SK-N-SH (cell line): ENCODE measurements around the gene TRPM3. TPM values are rescaled to one million over a fixed set of nuclear protein-coding genes. Genes with fewer than 3 reads are reported as not detected.
"Not testable (repeated sequence)": the region's sequence is repeated elsewhere in the genome, so short reads cannot be mapped to it uniquely, and the experiment has no call there.

Experiments used
- CTCF ChIA-PET: fragments of 300-600, 350-600 bp; formaldehyde crosslinking; extraction: SDS; loops from one replicate; lab custom pipeline; 2021; lab: Yijun Ruan, JAX
- POLR2A ChIA-PET: fragments of 350-600 bp; sonication (Branson Sonifier 250); formaldehyde crosslinking; extraction: SDS; loops from one replicate; lab custom pipeline; 2020; ENCODE audit warnings: antibody characterized with exemption, inconsistent platforms; lab: Yijun Ruan, JAX
- DNase-seq: peaks from one replicate; pipeline ENCODE4 v3.0.0; 2012
- H2AFZ ChIP-seq: fragments of 200-600 bp; sonication (generic); 2 replicates; pipeline ENCODE4 v1.8.1; 2016; ENCODE audit warnings: antibody characterized with exemption, mild to moderate bottlenecking, low read depth
- H3F3A ChIP-seq: fragments of 200-600 bp; sonication (generic); replicated peaks from 2 replicates; pipeline ENCODE3; 2016; ENCODE audit warnings: antibody characterized with exemption, mild to moderate bottlenecking; ENCODE audit not compliant: insufficient read depth
- H3K27ac ChIP-seq, 2 experiments: fragments of 200-500 bp in 1 of 2; fragments of 200-600 bp in 1 of 2; sonication (Bioruptor generic) in 1 of 2; sonication (generic), shearing (Covaris generic) in 1 of 2; 2 replicates each; pipeline versions ENCODE4 v1.5.1 to v1.6.1; 2014 to 2016; ENCODE audit warnings: low read depth in 2 of 2, inconsistent platforms in 1 of 2, low read length in 1 of 2, mild to moderate bottlenecking in 1 of 2, mixed read lengths in 1 of 2
- H3K27me3 ChIP-seq: fragments of 200-600 bp; sonication (generic), shearing (Covaris generic); 2 replicates; pipeline ENCODE4 v1.6.1; 2016; ENCODE audit warnings: mixed run types; ENCODE audit not compliant: insufficient read depth
- H3K36me3 ChIP-seq, 2 experiments: fragments of 200-500 bp in 1 of 2; fragments of 200-600 bp in 1 of 2; sonication (Bioruptor generic) in 1 of 2; sonication (generic) in 1 of 2; replicated peaks in 1 of 2; 2 replicates each; pipeline versions ENCODE3 to v1.5.1; 2014 to 2016; ENCODE audit warnings: low read length in 1 of 2, mild to moderate bottlenecking in 1 of 2; ENCODE audit not compliant: insufficient read depth in 2 of 2, control insufficient read depth in 1 of 2
- H3K4me1 ChIP-seq, 2 experiments: fragments of 200-500 bp in 1 of 2; fragments of 200-600 bp in 1 of 2; sonication (Bioruptor generic) in 1 of 2; sonication (generic), shearing (Covaris generic) in 1 of 2; 2 replicates each; pipeline versions ENCODE4 v1.5.1 to v1.6.1; 2014 to 2016; ENCODE audit warnings: low read depth in 1 of 2, low read length in 1 of 2, mixed run types in 1 of 2; ENCODE audit not compliant: insufficient read depth in 2 of 2, control insufficient read depth in 1 of 2
- H3K4me2 ChIP-seq: fragments of 200-600 bp; sonication (generic), shearing (Covaris generic); 2 replicates; pipeline ENCODE4 v1.6.1; 2017; ENCODE audit warnings: mixed run types
- H3K4me3 ChIP-seq, 2 experiments: fragments of 200-500 bp in 1 of 2; fragments of 200-600 bp in 1 of 2; sonication (Bioruptor generic) in 1 of 2; sonication (generic), shearing (Covaris generic) in 1 of 2; 2 replicates each; pipeline versions ENCODE4 v1.5.1 to v1.8.1; 2014 to 2016; ENCODE audit warnings: low read depth in 2 of 2, inconsistent platforms in 1 of 2, low read length in 1 of 2, mild to moderate bottlenecking in 1 of 2, mixed read lengths in 1 of 2, moderate library complexity in 1 of 2
- H3K79me2 ChIP-seq: fragments of 200-600 bp; sonication (generic); 2 replicates; pipeline ENCODE4 v1.8.1; 2017; ENCODE audit warnings: mild to moderate bottlenecking; ENCODE audit not compliant: insufficient read depth
- H3K9ac ChIP-seq: fragments of 200-600 bp; sonication (generic); 2 replicates; pipeline ENCODE4 v1.6.1; 2017; ENCODE audit warnings: mixed run types
- H3K9me2 ChIP-seq: fragments of 200-600 bp; sonication (generic); 2 replicates; pipeline ENCODE4 v1.6.1; 2017; ENCODE audit warnings: mixed run types
- H3K9me3 ChIP-seq: fragments of 200-600 bp; sonication (generic); 2 replicates; pipeline ENCODE4 v1.6.1; 2017; ENCODE audit warnings: mixed run types, mild to moderate bottlenecking, moderate library complexity
- H4K20me1 ChIP-seq: fragments of 200-600 bp; sonication (generic); 2 replicates; pipeline ENCODE4 v1.6.1; 2017; ENCODE audit warnings: mild to moderate bottlenecking, mixed run types; ENCODE audit not compliant: insufficient read depth
- CHD2 ChIP-seq: fragments of 150-350 bp; IDR thresholded peaks from 2 replicates; pipeline ENCODE4 v1.6.1; 2018; ENCODE audit warnings: low read length; ENCODE audit not compliant: partially characterized antibody
- CTCF ChIP-seq: fragments of 200-600 bp; sonication (generic); IDR thresholded peaks from 2 replicates; pipeline ENCODE4 v1.6.1; 2017; ENCODE audit warnings: antibody characterized with exemption, mild to moderate bottlenecking, moderate library complexity
- EP300 ChIP-seq, 2 experiments: IDR thresholded peaks; 2 replicates each; pipeline versions ENCODE4 v1.4.0 to v1.6.1; 2012; ENCODE audit warnings: borderline replicate concordance in 1 of 2, low read depth in 1 of 2, low read length in 1 of 2
- EZH2phosphoT487 ChIP-seq: fragments of 200-600 bp; sonication (generic); IDR thresholded peaks from 2 replicates; pipeline ENCODE4 v1.6.1; 2017; ENCODE audit warnings: low read depth, mixed run types, mild to moderate bottlenecking, antibody characterized with exemption, moderate library complexity, borderline replicate concordance
- NRF1 ChIP-seq: IDR thresholded peaks from 2 replicates; pipeline ENCODE4 v1.6.1; 2012; ENCODE audit warnings: low read depth, mild to moderate bottlenecking, low read length
- USF1 ChIP-seq: IDR thresholded peaks from 2 replicates; pipeline ENCODE4 v1.4.0; 2012; ENCODE audit warnings: low read depth, borderline replicate concordance
- WGBS: methylation state at CpG from one replicate; pipeline ENCODE4 v1.1.6; 2017; ENCODE audit warnings: low lambda C conversion rate; 5-methylcytosine and 5-hydroxymethylcytosine counted together
- polyA plus RNA-seq, 3 experiments: library from polyadenylated mRNA; depleted of rRNA; stranded (reverse); fragments of >200 nt; gene quantifications; 2 replicates each; pipeline ENCODE4 v1.2.3, GENCODE V29; 2012
- TF ChIP-seq, protein P1 (sequence below): IDR thresholded peaks from 2 replicates; pipeline ENCODE4; 2012

Gene TRPM3
- polyA plus RNA-seq, 1 of the 3 experiments (the other 2 are of a cell fraction) = not detected

GRCh38 chr9:70634696-70635095 is 486.7 kb downstream of the TRPM3 start:
- 61% methylated on average over 4 of the region's 4 CpGs for WGBS
- Histone ChIP-seq H2AFZ (no peak overlapping the region), H3K9me3 (no peaks in the 10 kb centered on the region), H3K27ac (no peak overlapping the region), H3K4me3 (no peak overlapping the region), H3K36me3 (no peaks in the 10 kb centered on the region), H3K4me1 (no peaks in the 10 kb centered on the region), H3K9ac (no peak overlapping the region), H3K4me2 (no peak overlapping the region), H3K79me2 (no peaks in the 10 kb centered on the region), H3K27me3 (peaks cover 11% of the 10 kb centered on the region; the same call in 1 of the 2 replicates), H3K9me2 (no peaks in the 10 kb centered on the region), H3F3A (no peaks in the 10 kb centered on the region), H4K20me1 (no peaks in the 10 kb centered on the region)
- no peak for TF ChIP-seq EZH2phosphoT487
- no peak for DNase-seq
- POLR2A ChIA-PET = no interaction called here
- CTCF ChIA-PET = interaction anchor here (0.9 kb wide), 2 partner anchors 32 to 614 kb away, joined by 3 to 4 read pairs; no protein-coding TSS in a partner anchor

- no peaks in the 10 kb centered on the region for H4K20me1 ChIP-seq
- ChIA-PET CTCF (interaction anchor here (0.6 to 4.3 kb wide), 3 partner anchors 9 to 618 kb away, joined by 3 to 23 read pairs (median 3); no protein-coding TSS in a partner anchor), POLR2A (no interaction called here)
- no peaks in the 10 kb centered on the region for H3K36me3 ChIP-seq
- no peaks in the 10 kb centered on the region; the same call in 1 of the 2 replicates for H3K27me3 ChIP-seq
- H3K4me2 ChIP-seq = no peak overlapping the region
- H3K9ac ChIP-seq = no peak overlapping the region
- WGBS = 58% methylated on average over 3 of the region's 3 CpGs
- no peaks in the 10 kb centered on the region for H3K9me2 ChIP-seq
- no peak overlapping the region for H3K27ac ChIP-seq
- no peak for DNase-seq
- no peak overlapping the region for H3K4me3 ChIP-seq
- no peak for TF ChIP-seq EP300 (IDR thresholded peaks at IDR 0.05; ENCODE audit: borderline replicate concordance in 1 of 2, low read depth in 1 of 2, low read length in 1 of 2)
- no peak for TF ChIP-seq NRF1
- TF ChIP-seq USF1 = no peak
- TF ChIP-seq CHD2 = no peak
- TF ChIP-seq, protein P1, sequence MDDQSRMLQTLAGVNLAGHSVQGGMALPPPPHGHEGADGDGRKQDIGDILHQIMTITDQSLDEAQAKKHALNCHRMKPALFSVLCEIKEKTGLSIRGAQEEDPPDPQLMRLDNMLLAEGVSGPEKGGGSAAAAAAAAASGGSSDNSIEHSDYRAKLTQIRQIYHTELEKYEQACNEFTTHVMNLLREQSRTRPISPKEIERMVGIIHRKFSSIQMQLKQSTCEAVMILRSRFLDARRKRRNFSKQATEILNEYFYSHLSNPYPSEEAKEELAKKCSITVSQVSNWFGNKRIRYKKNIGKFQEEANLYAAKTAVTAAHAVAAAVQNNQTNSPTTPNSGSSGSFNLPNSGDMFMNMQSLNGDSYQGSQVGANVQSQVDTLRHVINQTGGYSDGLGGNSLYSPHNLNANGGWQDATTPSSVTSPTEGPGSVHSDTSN = no peak
- no peaks in the 10 kb centered on the region for H3K9me3 ChIP-seq
- H2AFZ ChIP-seq = no peak overlapping the region
- H3F3A ChIP-seq = no peaks in the 10 kb centered on the region
- no peaks in the 10 kb centered on the region for H3K4me1 ChIP-seq
- no peaks in the 10 kb centered on the region for H3K79me2 ChIP-seq
Observed at GRCh38 chr9:70630971-70631370, 490.4 kb downstream of the TRPM3 start.

DNA sequence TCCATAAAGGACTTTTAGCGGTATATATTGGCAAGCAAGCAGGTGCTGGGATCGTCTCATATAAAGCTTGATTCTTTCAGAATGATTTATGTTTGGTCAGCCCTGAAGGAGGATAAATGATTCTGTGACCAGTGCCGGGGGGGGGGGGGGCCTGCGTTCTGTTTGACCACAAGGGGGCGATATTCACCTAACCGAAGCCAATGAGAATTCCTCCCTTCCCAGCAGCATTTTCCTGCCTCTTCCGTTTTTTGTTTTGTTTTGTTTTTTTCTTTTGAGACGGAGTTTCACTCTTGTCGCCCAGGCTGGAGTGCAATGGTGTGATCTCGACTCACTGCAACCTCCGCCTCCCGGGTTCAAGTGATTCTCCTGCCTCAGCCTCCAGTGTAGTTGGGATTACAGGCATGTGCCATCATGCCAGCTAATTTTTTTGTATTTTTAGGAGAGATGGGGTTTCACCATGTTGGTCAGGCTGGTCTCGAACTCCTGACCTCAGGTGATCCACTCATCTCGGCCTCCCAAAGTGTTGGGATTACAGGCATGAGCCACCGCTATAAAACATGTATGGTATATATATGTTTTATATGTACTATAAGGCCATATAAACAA is 492.2 kb downstream of the TRPM3 start:
- H3K9me2 ChIP-seq, H4K20me1 ChIP-seq, H3K4me3 ChIP-seq, H3K36me3 ChIP-seq, H3K27me3 ChIP-seq, H3F3A ChIP-seq, H3K79me2 ChIP-seq, H3K9ac ChIP-seq, H3K4me1 ChIP-seq, H3K27ac ChIP-seq, POLR2A ChIA-PET, H3K9me3 ChIP-seq, H3K4me2 ChIP-seq: not testable (repeated sequence)
- WGBS = 40% methylated on average over 13 of the region's 15 CpGs
- TF ChIP-seq CTCF = peak; percentile 22
- CTCF ChIA-PET = interaction anchor here (1.0 to 4.3 kb wide), 7 partner anchors 9 to 21 kb away, joined by 3 to 23 read pairs (median 5); no protein-coding TSS in a partner anchor
- peak overlapping the region; percentile 51; the same call in 1 of the 2 replicates for H2AFZ ChIP-seq
- DNase-seq = peak; percentile 67
